K562 (cell line): ENCODE results near the gene SDS. TPM values are rescaled to one million over a fixed set of nuclear protein-coding genes. Genes with fewer than 3 reads are reported as not detected.

ENCODE experiments used
- GTF2A2 ChIP-seq: IDR thresholded peaks from 2 replicates; pipeline ENCODE4 v1.6.1; 2016; ENCODE audit warnings: mild to moderate bottlenecking, missing genetic modification characterization, missing compliant biosample characterization
- HDAC2 ChIP-seq: fragments of 450-650 bp; IDR thresholded peaks from 2 replicates; pipeline ENCODE4 v1.6.1; 2016; ENCODE audit warnings: mild to moderate bottlenecking
- HNRNPL ChIP-seq: fragments of 200-400 bp; formaldehyde crosslinking; IDR thresholded peaks from 2 replicates; pipeline ENCODE4 v1.6.1; 2017; ENCODE audit warnings: low read depth, mild to moderate bottlenecking, low read length
- NR2C1 ChIP-seq, 2 experiments: fragments of 450-650 bp; IDR thresholded peaks; 2 replicates each; pipeline ENCODE4 v1.6.1; 2017; ENCODE audit warnings: mild to moderate bottlenecking in 2 of 2, antibody characterized with exemption in 1 of 2, inconsistent platforms in 1 of 2, missing compliant biosample characterization in 1 of 2, missing genetic modification characterization in 1 of 2
- RBM15 ChIP-seq: fragments of 200-400 bp; formaldehyde crosslinking; IDR thresholded peaks from 2 replicates; pipeline ENCODE4 v1.6.1; 2018; ENCODE audit warnings: mild to moderate bottlenecking, low read length, moderate library complexity; ENCODE audit not compliant: insufficient read depth
- polyA plus RNA-seq, 8 experiments: library from polyadenylated mRNA; depleted of rRNA in 4 of 8; stranded (reverse) in 5 of 8; unstranded in 3 of 8; fragments of >200 nt; fragmentation: Nextera tagmentation in 2 of 8; fragmentation: Illumina TruSeq in 1 of 8; extraction: Ambion mirVana in 2 of 8; extraction: Trizol in 1 of 8; gene quantifications; 2 replicates each; pipeline versions ENCODE4 v1.2.1 to v1.2.3, GENCODE V29; 2011 to 2014; ENCODE audit warnings: inconsistent platforms in 1 of 8, missing spikeins in 1 of 8
- total RNA-seq, 7 experiments: library from RNA; depleted of rRNA in 6 of 7; stranded (reverse); fragments of >200 nt in 6 of 7; fragmentation: Illumina TruSeq in 2 of 7; extraction: Trizol in 2 of 7; gene quantifications; 2 replicates each; pipeline versions ENCODE4 v1.2.1 to v1.2.3, GENCODE V29; 2011 to 2021; ENCODE audit warnings: low replicate concordance in 1 of 7
- TF ChIP-seq, protein P1 (sequence below): sonication (generic); formaldehyde crosslinking; IDR thresholded peaks from 2 replicates; pipeline ENCODE4 v1.8.0; 2023; ENCODE audit warnings: mild to moderate bottlenecking, missing genetic modification reagents
- TF ChIP-seq, protein P2 (sequence below), 2 experiments: fragments of 450-650 bp in 1 of 2; IDR thresholded peaks; 2 replicates each; pipeline ENCODE4 v1.6.1; 2011 to 2017; ENCODE audit warnings: low read depth in 2 of 2, antibody characterized with exemption in 1 of 2, borderline replicate concordance in 1 of 2, low read length in 1 of 2, mild to moderate bottlenecking in 1 of 2, mixed read lengths in 1 of 2; ENCODE audit not compliant: control insufficient read depth in 1 of 2
- TF ChIP-seq, protein P3 (sequence below): fragments of 450-650 bp; formaldehyde crosslinking; IDR thresholded peaks from 2 replicates; pipeline ENCODE4 v1.4.0; 2020; ENCODE audit warnings: mild to moderate bottlenecking, moderate library complexity
- TF ChIP-seq, protein P4 (sequence below), 3 experiments: fragments of 200-800 bp in 1 of 3; fragments of 250-450 bp in 1 of 3; fragments of 450-650 bp in 1 of 3; sonication (Bioruptor Pico) in 1 of 3; sonication (Bioruptor generic) in 1 of 3; formaldehyde crosslinking in 1 of 3; IDR thresholded peaks; 2 replicates each; pipeline versions ENCODE4 v1.6.1 to v1.8.0; 2016 to 2022; ENCODE audit warnings: mild to moderate bottlenecking in 2 of 3, missing genetic modification characterization in 2 of 3, missing compliant biosample characterization in 1 of 3, moderate library complexity in 1 of 3

Gene SDS
- total and polyA plus RNA-seq, 9 of the 15 experiments (the other 6 are each of a cell fraction or from before 2014, with no cell fraction given) = 0.07 to 1.1 (median 0.12) TPM; not detected in 1

DNA sequence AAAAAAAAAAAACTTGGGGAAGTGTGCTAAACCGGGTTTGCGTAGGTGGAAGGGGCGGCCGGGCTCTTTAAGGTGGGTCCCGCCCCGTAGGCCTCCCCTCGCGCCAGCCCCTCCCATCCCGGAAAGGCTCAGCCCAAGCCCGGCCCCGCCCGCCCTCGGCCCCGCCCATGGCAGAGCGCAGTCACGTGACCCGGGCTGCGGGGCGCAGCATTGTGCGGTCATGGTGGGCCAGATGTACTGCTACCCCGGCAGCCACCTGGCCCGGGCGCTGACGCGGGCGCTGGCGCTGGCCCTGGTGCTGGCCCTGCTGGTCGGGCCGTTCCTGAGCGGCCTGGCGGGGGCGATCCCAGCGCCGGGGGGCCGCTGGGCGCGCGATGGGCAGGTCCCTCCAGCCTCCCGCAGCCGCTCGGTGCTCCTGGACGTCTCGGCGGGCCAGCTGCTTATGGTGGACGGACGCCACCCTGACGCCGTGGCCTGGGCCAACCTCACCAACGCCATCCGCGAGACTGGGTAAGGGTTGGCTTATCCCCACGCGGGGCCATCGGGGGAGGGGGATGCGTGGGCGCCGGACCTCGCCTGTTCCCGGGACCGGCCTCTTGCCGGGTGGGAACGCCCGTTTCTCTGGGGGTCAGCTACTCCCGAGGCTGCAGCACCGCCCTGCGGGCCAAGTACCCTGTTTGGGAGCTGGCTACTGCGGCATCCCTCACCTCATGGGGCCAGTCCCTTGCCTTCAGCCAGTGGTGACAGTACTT lies 45.1 kb downstream of the SDS start, which contains the start of gene PLBD2 (continued):
- TF ChIP-seq, protein P1, sequence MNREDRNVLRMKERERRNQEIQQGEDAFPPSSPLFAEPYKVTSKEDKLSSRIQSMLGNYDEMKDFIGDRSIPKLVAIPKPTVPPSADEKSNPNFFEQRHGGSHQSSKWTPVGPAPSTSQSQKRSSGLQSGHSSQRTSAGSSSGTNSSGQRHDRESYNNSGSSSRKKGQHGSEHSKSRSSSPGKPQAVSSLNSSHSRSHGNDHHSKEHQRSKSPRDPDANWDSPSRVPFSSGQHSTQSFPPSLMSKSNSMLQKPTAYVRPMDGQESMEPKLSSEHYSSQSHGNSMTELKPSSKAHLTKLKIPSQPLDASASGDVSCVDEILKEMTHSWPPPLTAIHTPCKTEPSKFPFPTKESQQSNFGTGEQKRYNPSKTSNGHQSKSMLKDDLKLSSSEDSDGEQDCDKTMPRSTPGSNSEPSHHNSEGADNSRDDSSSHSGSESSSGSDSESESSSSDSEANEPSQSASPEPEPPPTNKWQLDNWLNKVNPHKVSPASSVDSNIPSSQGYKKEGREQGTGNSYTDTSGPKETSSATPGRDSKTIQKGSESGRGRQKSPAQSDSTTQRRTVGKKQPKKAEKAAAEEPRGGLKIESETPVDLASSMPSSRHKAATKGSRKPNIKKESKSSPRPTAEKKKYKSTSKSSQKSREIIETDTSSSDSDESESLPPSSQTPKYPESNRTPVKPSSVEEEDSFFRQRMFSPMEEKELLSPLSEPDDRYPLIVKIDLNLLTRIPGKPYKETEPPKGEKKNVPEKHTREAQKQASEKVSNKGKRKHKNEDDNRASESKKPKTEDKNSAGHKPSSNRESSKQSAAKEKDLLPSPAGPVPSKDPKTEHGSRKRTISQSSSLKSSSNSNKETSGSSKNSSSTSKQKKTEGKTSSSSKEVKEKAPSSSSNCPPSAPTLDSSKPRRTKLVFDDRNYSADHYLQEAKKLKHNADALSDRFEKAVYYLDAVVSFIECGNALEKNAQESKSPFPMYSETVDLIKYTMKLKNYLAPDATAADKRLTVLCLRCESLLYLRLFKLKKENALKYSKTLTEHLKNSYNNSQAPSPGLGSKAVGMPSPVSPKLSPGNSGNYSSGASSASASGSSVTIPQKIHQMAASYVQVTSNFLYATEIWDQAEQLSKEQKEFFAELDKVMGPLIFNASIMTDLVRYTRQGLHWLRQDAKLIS (CRISPR knock-in tag) = no peak
- TF ChIP-seq HNRNPL (peak; percentile 65; the same call in 1 of the 2 replicates), RBM15 (no peak), NR2C1 (IDR thresholded peaks at IDR 0.05) (no peak), NR2C1 (tag; IDR thresholded peaks at IDR 0.05) (no peak), GTF2A2 (tag) (no peak), HDAC2 (no peak)
- TF ChIP-seq, protein P2, sequence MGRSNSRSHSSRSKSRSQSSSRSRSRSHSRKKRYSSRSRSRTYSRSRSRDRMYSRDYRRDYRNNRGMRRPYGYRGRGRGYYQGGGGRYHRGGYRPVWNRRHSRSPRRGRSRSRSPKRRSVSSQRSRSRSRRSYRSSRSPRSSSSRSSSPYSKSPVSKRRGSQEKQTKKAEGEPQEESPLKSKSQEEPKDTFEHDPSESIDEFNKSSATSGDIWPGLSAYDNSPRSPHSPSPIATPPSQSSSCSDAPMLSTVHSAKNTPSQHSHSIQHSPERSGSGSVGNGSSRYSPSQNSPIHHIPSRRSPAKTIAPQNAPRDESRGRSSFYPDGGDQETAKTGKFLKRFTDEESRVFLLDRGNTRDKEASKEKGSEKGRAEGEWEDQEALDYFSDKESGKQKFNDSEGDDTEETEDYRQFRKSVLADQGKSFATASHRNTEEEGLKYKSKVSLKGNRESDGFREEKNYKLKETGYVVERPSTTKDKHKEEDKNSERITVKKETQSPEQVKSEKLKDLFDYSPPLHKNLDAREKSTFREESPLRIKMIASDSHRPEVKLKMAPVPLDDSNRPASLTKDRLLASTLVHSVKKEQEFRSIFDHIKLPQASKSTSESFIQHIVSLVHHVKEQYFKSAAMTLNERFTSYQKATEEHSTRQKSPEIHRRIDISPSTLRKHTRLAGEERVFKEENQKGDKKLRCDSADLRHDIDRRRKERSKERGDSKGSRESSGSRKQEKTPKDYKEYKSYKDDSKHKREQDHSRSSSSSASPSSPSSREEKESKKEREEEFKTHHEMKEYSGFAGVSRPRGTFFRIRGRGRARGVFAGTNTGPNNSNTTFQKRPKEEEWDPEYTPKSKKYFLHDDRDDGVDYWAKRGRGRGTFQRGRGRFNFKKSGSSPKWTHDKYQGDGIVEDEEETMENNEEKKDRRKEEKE (IDR thresholded peaks at IDR 0.05; ENCODE audit: borderline replicate concordance in 1 of 2, control insufficient read depth in 1 of 2, low read depth in 2 of 2, low read length in 1 of 2) = no peak
- TF ChIP-seq, protein P3, sequence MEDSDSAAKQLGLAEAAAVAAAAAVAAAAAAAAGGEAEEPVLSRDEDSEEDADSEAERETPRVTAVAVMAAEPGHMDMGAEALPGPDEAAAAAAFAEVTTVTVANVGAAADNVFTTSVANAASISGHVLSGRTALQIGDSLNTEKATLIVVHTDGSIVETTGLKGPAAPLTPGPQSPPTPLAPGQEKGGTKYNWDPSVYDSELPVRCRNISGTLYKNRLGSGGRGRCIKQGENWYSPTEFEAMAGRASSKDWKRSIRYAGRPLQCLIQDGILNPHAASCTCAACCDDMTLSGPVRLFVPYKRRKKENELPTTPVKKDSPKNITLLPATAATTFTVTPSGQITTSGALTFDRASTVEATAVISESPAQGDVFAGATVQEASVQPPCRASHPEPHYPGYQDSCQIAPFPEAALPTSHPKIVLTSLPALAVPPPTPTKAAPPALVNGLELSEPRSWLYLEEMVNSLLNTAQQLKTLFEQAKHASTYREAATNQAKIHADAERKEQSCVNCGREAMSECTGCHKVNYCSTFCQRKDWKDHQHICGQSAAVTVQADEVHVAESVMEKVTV (CRISPR knock-in tag) = no peak
- TF ChIP-seq, protein P4, sequence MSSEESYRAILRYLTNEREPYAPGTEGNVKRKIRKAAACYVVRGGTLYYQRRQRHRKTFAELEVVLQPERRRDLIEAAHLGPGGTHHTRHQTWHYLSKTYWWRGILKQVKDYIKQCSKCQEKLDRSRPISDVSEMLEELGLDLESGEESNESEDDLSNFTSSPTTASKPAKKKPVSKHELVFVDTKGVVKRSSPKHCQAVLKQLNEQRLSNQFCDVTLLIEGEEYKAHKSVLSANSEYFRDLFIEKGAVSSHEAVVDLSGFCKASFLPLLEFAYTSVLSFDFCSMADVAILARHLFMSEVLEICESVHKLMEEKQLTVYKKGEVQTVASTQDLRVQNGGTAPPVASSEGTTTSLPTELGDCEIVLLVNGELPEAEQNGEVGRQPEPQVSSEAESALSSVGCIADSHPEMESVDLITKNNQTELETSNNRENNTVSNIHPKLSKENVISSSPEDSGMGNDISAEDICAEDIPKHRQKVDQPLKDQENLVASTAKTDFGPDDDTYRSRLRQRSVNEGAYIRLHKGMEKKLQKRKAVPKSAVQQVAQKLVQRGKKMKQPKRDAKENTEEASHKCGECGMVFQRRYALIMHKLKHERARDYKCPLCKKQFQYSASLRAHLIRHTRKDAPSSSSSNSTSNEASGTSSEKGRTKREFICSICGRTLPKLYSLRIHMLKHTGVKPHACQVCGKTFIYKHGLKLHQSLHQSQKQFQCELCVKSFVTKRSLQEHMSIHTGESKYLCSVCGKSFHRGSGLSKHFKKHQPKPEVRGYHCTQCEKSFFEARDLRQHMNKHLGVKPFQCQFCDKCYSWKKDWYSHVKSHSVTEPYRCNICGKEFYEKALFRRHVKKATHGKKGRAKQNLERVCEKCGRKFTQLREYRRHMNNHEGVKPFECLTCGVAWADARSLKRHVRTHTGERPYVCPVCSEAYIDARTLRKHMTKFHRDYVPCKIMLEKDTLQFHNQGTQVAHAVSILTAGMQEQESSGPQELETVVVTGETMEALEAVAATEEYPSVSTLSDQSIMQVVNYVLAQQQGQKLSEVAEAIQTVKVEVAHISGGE (CRISPR knock-in tag; IDR thresholded peaks at IDR 0.05) = 0 out of 6 replicates have a peak, but pooled peaks of 1 of the 3 experiments have one; percentile 21
